Measurements from ENCODE around the gene TMEM269.

DNA sequence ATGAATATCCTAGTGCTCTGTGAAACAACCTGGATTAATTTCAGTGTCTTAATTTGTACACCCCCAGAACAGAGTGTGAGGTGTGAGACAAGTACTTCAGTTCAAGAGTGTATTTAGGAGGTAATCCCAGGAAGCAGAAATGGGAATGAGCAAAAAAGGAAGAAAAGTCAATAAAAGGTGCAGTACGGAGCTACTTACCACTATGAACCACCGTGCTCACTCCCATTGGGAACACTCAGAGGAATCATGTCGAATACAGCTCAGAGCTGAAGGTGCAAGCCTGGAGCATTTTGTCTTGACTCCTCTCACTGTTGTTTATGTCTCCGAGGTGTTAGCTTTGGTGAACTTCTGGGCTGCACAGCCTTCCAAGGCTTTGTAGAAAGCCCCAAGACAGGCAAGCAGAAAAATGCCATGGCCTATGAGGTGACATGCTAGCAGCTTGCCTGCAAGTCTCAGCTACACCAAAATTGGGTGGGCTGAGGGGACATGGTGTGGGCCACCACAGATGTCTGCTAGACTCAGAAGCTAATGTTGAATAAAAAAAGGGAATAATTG is 39.8 kb downstream of the TMEM269 start:
- TF ChIP-seq POLR2AphosphoS5 (IDR thresholded peaks at IDR 0.05), result no peak
- no peak for TF ChIP-seq POLR2A (IDR thresholded peaks at IDR 0.05)
- TF ChIP-seq, protein P1, sequence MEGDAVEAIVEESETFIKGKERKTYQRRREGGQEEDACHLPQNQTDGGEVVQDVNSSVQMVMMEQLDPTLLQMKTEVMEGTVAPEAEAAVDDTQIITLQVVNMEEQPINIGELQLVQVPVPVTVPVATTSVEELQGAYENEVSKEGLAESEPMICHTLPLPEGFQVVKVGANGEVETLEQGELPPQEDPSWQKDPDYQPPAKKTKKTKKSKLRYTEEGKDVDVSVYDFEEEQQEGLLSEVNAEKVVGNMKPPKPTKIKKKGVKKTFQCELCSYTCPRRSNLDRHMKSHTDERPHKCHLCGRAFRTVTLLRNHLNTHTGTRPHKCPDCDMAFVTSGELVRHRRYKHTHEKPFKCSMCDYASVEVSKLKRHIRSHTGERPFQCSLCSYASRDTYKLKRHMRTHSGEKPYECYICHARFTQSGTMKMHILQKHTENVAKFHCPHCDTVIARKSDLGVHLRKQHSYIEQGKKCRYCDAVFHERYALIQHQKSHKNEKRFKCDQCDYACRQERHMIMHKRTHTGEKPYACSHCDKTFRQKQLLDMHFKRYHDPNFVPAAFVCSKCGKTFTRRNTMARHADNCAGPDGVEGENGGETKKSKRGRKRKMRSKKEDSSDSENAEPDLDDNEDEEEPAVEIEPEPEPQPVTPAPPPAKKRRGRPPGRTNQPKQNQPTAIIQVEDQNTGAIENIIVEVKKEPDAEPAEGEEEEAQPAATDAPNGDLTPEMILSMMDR (IDR thresholded peaks at IDR 0.05), result no peak
